ENCODE measurements around the gene ITSN2. TPM values are rescaled to one million over a fixed set of nuclear protein-coding genes. Genes with fewer than 3 reads are reported as not detected.

The ITSN2 gene
- total RNA-seq, 1 experiment from 2014 or later = 126 TPM

DNA sequence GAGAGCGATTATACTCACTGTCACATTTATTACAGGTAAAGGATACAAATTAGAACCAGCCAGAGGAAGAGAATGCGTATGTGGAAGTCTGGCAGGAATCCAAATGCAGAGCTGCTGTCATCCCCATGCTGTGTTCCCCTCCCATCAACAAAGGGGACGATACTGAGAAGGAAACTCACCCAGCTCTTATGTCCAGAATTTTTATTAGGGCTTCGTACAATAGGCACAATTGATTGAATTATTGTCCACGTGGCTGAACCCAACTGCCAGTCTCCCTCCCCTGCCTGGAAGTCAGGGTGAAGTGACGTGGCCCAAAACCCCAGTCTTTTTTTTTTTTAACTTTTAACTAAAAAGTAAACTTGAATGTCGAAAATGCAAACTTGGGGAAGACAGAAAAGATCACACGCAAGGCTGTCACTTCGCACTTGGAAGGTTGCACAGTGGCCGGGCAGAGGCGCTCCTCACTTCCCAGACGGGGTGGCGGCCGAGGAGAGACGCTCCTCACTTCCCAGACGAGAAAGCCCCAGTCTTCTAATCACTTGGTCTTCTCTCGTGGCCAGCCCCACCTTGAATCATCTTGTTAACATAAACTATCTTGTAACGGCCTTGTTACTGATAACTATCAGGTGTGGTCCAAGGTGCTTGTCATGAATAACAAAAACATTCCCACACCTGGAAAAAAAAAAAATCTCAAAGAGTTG lies 40.0 kb upstream of the ITSN2 start:
- no peak overlapping the region for H3K9ac ChIP-seq (ENCODE audit: low read length)
- H2AFZ ChIP-seq (ENCODE audit: low read length) = no peak overlapping the region
- DNase-seq = no peak
- H3K27ac ChIP-seq (ENCODE audit: low read length) = no peak overlapping the region
- no peaks in the 10 kb centered on the region for H3K9me3 ChIP-seq (ENCODE audit: low read length)
- no peaks in the 10 kb centered on the region for H3K79me2 ChIP-seq (ENCODE audit: low read length)
- peaks cover 4% of the 10 kb centered on the region; the same call in 1 of the 2 replicates for H3K27me3 ChIP-seq (ENCODE audit: low read length)
- H4K20me1 ChIP-seq (ENCODE audit: insufficient read depth, low read depth, low read length) = no peaks in the 10 kb centered on the region
- no peak overlapping the region for H3K4me3 ChIP-seq (ENCODE audit: low read length)
- H3K9me2 ChIP-seq (replicated peaks; ENCODE audit: insufficient read depth, low read length) = no peaks in the 10 kb centered on the region
- no peaks in the 10 kb centered on the region for H3K36me3 ChIP-seq (ENCODE audit: insufficient read depth, low read length)
- no peak overlapping the region for H3K4me2 ChIP-seq (ENCODE audit: low read depth, low read length, poor library complexity, severe bottlenecking)
- H3K4me1 ChIP-seq (ENCODE audit: low read length) = no peaks in the 10 kb centered on the region

DNA sequence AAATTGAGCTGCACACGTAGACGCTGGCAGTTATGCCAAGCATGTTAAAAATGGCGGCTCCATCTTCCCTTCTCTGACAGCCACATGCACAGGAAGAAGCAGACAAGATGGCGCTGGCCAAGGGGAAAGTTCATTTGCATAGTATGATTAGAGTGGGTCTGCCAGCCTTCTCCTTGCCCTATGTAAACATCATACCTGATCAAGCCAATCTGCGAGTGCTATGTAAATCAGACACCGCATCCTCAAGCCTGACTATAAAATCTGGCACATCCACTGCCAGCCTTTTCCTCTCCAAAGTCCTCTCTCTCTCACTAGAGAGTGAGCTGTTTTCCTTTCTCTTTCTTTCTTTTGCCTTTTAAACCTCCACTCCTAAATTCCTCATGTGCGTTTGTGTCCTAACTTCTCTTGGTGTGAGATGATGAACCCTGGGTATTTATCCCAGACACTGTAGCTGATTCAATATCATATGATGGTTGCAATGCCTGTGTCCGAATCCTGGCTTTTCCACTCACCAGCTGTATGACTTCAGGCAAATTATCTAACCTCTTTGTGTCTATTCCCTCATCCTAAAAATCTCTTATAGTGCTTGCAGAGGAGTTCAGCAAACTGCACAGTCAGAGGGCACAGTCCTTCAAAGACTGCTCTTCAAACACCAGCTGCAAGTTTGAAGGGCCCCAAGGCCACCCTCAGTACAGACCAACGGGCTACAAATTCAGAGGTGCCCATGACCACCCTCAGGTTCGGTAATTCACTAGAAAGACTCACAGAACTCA lies 39.3 kb upstream of the ITSN2 start:
- no peak overlapping the region for H3K27ac ChIP-seq (ENCODE audit: low read length)
- H3K4me1 ChIP-seq (ENCODE audit: low read length) = no peaks in the 10 kb centered on the region
- no peak overlapping the region for H3K4me2 ChIP-seq (ENCODE audit: low read depth, low read length, poor library complexity, severe bottlenecking)
- H3K79me2 ChIP-seq (ENCODE audit: low read length) = no peaks in the 10 kb centered on the region
- DNase-seq = no peak
- no peaks in the 10 kb centered on the region for H3K36me3 ChIP-seq (ENCODE audit: insufficient read depth, low read length)
- H3K9me3 ChIP-seq (ENCODE audit: low read length) = no peaks in the 10 kb centered on the region
- no peak overlapping the region for H3K9ac ChIP-seq (ENCODE audit: low read length)
- peaks cover 4% of the 10 kb centered on the region; the same call in 1 of the 2 replicates for H3K27me3 ChIP-seq (ENCODE audit: low read length)
- no peaks in the 10 kb centered on the region for H3K9me2 ChIP-seq (replicated peaks; ENCODE audit: insufficient read depth, low read length)
- no peaks in the 10 kb centered on the region for H4K20me1 ChIP-seq (ENCODE audit: insufficient read depth, low read depth, low read length)
- no peak overlapping the region for H3K4me3 ChIP-seq (ENCODE audit: low read length)
- no peak overlapping the region; the same call in 1 of the 2 replicates for H2AFZ ChIP-seq (ENCODE audit: low read length)

DNA sequence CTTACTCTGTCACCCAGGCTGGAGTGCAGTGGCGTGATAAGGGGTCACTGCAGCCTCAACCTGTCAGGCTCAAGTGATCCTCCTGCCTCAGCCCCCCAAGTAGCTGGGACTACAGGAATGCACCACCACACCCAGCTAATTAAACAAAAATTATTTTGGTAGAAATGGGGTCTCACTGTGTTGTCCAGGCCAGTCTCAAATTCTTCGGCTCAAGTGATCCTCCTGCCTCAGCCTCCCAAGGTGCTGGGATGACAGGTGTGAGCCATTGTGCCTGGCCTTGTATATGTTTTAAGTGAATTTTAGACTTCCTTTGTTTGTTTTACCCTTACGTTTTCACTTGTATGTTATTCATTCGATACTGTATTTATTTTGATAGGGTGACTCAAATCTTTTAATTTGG lies 34.7 kb upstream of the ITSN2 start:
- Histone ChIP-seq H3K9me3 (ENCODE audit: low read length) (no peaks in the 10 kb centered on the region), H3K79me2 (ENCODE audit: low read length) (no peaks in the 10 kb centered on the region), H3K4me1 (ENCODE audit: low read length) (no peaks in the 10 kb centered on the region), H3K27ac (ENCODE audit: low read length) (no peak overlapping the region), H3K4me2 (ENCODE audit: low read depth, low read length, poor library complexity, severe bottlenecking) (no peak overlapping the region), H2AFZ (ENCODE audit: low read length) (no peak overlapping the region), H3K9ac (ENCODE audit: low read length) (no peak overlapping the region), H3K36me3 (ENCODE audit: insufficient read depth, low read length) (no peaks in the 10 kb centered on the region), H4K20me1 (ENCODE audit: insufficient read depth, low read depth, low read length) (no peaks in the 10 kb centered on the region), H3K27me3 (ENCODE audit: low read length) (peaks cover 4% of the 10 kb centered on the region; the same call in 1 of the 2 replicates), H3K4me3 (ENCODE audit: low read length) (no peak overlapping the region), H3K9me2 (replicated peaks; ENCODE audit: insufficient read depth, low read length) (no peaks in the 10 kb centered on the region)
- DNase-seq = no peak

DNA sequence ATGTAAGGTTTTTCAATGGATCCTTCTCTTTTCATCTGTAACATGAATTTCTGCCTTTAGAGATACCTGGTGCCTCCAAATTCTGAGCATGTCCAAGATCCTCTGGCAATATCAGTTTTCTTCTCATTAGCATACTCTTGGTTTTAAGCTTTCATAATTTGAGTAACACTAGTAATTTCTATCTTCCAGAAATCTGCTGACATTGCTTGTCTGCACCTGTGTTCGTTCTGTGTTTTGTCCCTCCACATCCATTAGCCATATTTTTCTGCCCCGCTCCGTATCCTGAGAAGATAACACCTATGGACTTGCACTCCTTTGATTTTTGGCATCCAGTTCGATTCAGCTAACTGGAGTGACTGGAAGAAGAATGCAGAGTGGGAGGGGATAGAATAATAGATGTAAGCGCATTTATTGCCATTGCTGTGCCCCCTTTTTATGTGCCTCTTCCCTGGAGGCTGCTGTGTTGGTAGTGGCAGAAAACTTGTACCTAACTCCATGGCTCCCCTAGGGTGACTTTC lies 32.3 kb upstream of the ITSN2 start:
- Histone ChIP-seq H3K4me1 (ENCODE audit: low read length) (no peaks in the 10 kb centered on the region), H3K27me3 (ENCODE audit: low read length) (peaks cover 4% of the 10 kb centered on the region; the same call in 1 of the 2 replicates), H3K27ac (ENCODE audit: low read length) (no peak overlapping the region), H3K9me3 (ENCODE audit: low read length) (no peaks in the 10 kb centered on the region), H4K20me1 (ENCODE audit: insufficient read depth, low read depth, low read length) (no peaks in the 10 kb centered on the region), H3K4me2 (ENCODE audit: low read depth, low read length, poor library complexity, severe bottlenecking) (no peak overlapping the region), H2AFZ (ENCODE audit: low read length) (no peak overlapping the region), H3K4me3 (ENCODE audit: low read length) (no peak overlapping the region), H3K9me2 (replicated peaks; ENCODE audit: insufficient read depth, low read length) (no peaks in the 10 kb centered on the region), H3K79me2 (ENCODE audit: low read length) (no peaks in the 10 kb centered on the region), H3K9ac (ENCODE audit: low read length) (no peak overlapping the region), H3K36me3 (ENCODE audit: insufficient read depth, low read length) (no peaks in the 10 kb centered on the region)
- no peak for DNase-seq

DNA sequence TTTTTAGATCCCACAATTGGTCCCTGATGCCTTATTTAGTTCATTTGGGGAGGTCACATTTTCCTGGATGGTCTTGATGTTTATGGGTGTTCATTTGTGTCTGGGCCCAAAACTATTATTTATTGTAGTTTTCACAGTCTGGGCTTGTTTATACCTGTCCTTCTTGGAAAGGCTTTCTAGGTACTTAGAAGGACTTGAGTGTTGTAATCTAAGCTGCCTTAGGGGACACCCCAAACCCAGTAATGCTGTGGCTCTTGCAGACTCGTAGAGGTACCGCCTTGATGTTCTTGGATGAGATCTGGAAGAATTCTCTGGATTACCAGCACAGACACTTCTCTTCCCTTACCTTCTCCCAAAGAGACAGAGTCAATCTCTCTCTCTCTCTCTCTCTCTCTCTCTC lies 25.0 kb upstream of the ITSN2 start:
- H3K9me2 ChIP-seq (replicated peaks; ENCODE audit: insufficient read depth, low read length) = no peaks in the 10 kb centered on the region
- H3K36me3 ChIP-seq (ENCODE audit: insufficient read depth, low read length) = no peaks in the 10 kb centered on the region
- no peak for DNase-seq
- no peaks in the 10 kb centered on the region for H3K9me3 ChIP-seq (ENCODE audit: low read length)
- H3K27me3 ChIP-seq (ENCODE audit: low read length) = no peaks in the 10 kb centered on the region
- no peaks in the 10 kb centered on the region for H4K20me1 ChIP-seq (ENCODE audit: insufficient read depth, low read depth, low read length)
- no peaks in the 10 kb centered on the region for H3K79me2 ChIP-seq (ENCODE audit: low read length)
- H3K4me3 ChIP-seq (ENCODE audit: low read length) = no peak overlapping the region
- no peak overlapping the region for H3K4me2 ChIP-seq (ENCODE audit: low read depth, low read length, poor library complexity, severe bottlenecking)
- H3K4me1 ChIP-seq (ENCODE audit: low read length) = peaks cover 8% of the 10 kb centered on the region
- H3K9ac ChIP-seq (ENCODE audit: low read length) = no peak overlapping the region
- no peak overlapping the region for H3K27ac ChIP-seq (ENCODE audit: low read length)
- no peak overlapping the region for H2AFZ ChIP-seq (ENCODE audit: low read length)

DNA sequence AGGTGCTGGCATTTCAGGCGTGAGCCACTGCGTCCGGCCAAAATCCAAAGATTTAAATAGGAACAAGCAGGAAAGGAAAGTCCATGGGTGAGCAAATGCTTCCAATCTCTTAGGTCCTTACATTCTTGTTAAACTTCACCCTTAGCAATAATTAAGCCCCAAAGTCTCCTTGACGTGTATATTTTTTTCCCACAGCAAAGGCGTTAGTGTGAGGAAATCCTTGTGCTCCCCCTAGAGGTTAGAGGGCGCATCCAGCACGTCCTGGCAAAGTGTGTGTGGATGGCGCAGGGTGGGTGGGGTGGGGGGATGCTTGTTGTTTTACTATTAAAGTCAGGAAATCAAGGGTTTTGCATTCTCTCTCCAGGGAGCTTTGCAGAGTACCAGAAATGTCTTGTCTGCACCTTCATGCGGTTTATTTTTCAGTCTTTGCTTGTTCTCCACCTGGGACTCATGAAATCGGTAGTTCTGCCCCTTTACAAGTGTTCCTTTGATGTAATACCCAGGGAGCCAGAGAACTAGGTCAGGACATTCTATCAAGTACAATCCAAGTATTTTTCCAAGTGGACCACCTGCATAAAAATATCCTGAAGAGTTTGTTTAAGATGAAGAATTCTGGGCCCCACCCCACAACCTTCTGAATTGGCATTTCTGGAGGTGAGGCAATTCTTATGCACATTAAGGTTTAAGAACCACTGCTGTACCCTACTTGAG lies 22.2 kb upstream of the ITSN2 start:
- Histone ChIP-seq H4K20me1 (ENCODE audit: insufficient read depth, low read depth, low read length) (no peaks in the 10 kb centered on the region), H3K4me3 (ENCODE audit: low read length) (peak overlapping the region; percentile 41; the same call in 1 of the 2 replicates), H3K9ac (ENCODE audit: low read length) (peak overlapping the region; percentile 58), H3K4me2 (ENCODE audit: low read depth, low read length, poor library complexity, severe bottlenecking) (peak overlapping the region; percentile 62), H3K79me2 (ENCODE audit: low read length) (no peaks in the 10 kb centered on the region), H3K9me2 (replicated peaks; ENCODE audit: insufficient read depth, low read length) (no peaks in the 10 kb centered on the region), H2AFZ (ENCODE audit: low read length) (peak overlapping the region; percentile 94), H3K36me3 (ENCODE audit: insufficient read depth, low read length) (no peaks in the 10 kb centered on the region), H3K9me3 (ENCODE audit: low read length) (no peaks in the 10 kb centered on the region), H3K27ac (ENCODE audit: low read length) (no peak overlapping the region), H3K4me1 (ENCODE audit: low read length) (peaks cover 8% of the 10 kb centered on the region), H3K27me3 (ENCODE audit: low read length) (no peaks in the 10 kb centered on the region)
- peak; percentile 92 for DNase-seq

DNA sequence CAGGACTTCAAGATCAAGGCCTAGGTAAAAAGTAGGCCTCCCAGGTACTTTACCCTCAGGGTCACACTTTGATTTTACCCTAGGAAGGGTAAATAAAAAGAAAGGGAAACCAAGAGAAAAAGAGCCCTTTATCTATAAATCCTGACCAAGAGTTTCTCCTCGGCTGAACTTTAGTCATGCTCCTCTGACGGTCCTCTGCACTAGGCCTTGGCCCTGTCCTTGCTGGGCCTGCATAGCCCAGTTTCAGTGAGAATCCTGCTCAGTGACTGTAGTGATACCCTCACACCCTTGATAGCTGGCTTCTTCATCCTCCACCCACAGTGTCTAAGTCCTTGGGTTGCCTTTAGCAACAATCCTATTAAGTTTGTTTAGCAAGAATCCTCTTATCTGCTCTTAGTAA lies 20.5 kb upstream of the ITSN2 start:
- no peaks in the 10 kb centered on the region for H3K9me3 ChIP-seq (ENCODE audit: low read length)
- no peak for DNase-seq

More for the DNA sequence above, 20.5 kb upstream of the ITSN2 start:
- H3K36me3 ChIP-seq (ENCODE audit: insufficient read depth, low read length) = no peaks in the 10 kb centered on the region
- H3K27ac ChIP-seq (ENCODE audit: low read length) = no peak overlapping the region
- no peaks in the 10 kb centered on the region for H4K20me1 ChIP-seq (ENCODE audit: insufficient read depth, low read depth, low read length)
- no peak overlapping the region for H2AFZ ChIP-seq (ENCODE audit: low read length)
- H3K9me2 ChIP-seq (replicated peaks; ENCODE audit: insufficient read depth, low read length) = no peaks in the 10 kb centered on the region
- H3K27me3 ChIP-seq (ENCODE audit: low read length) = no peaks in the 10 kb centered on the region
- H3K79me2 ChIP-seq (ENCODE audit: low read length) = no peaks in the 10 kb centered on the region
- H3K4me1 ChIP-seq (ENCODE audit: low read length) = peaks cover 8% of the 10 kb centered on the region
- H3K4me3 ChIP-seq (ENCODE audit: low read length) = no peak overlapping the region
- H3K9ac ChIP-seq (ENCODE audit: low read length) = no peak overlapping the region
- no peak overlapping the region for H3K4me2 ChIP-seq (ENCODE audit: low read depth, low read length, poor library complexity, severe bottlenecking)

All from Karpas-422 (cell line).